ENCODE data around the gene NHLRC4.

NHLRC4 gene

DNA sequence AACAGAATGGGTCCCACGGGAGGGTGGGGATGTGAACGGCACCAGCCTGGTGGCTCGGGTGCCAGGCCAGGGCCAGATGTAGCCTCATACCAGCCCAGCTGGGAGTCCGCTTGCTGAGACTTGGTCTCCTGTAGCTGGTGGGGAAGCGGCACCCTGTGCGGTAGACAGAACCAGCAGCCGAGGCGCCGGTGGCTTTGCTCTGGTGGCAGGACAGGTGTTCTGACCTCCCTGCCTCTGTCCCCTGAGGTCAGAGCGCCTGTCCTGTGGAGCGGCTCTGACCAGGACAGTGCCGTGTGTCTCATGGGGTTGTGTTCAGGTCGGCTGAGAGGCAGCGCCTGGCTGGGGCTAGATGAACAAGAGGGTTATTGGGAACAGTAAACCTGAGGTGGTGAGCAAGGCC, 43.2 kb downstream of the NHLRC4 start:
- Histone ChIP-seq H3K9me2 (replicated peaks; ENCODE audit: control insufficient read depth, low read length) (no peaks in the 10 kb centered on the region), H3K4me3 (ENCODE audit: low read length) (no peak overlapping the region), H3K4me1 (ENCODE audit: control insufficient read depth, low read length) (no peaks in the 10 kb centered on the region), H3K36me3 (ENCODE audit: control insufficient read depth, low read length) (no peaks in the 10 kb centered on the region), H3K27me3 (ENCODE audit: control insufficient read depth, low read length) (no peaks in the 10 kb centered on the region), H3K4me2 (ENCODE audit: low read length) (no peak overlapping the region), H3F3A (ENCODE audit: control insufficient read depth, insufficient read depth) (no peaks in the 10 kb centered on the region), H3K27ac (ENCODE audit: low read depth, low read length) (no peak overlapping the region), H4K20me1 (ENCODE audit: control insufficient read depth, insufficient read depth, low read depth, low read length) (no peaks in the 10 kb centered on the region), H3K9me3 (ENCODE audit: control insufficient read depth, insufficient read depth, low read length) (peaks cover 10% of the 10 kb centered on the region; the same call in 1 of the 2 replicates), H3K79me2 (ENCODE audit: control insufficient read depth, low read length) (peaks cover 7% of the 10 kb centered on the region; the same call in 1 of the 2 replicates)
- no peak for TF ChIP-seq EZH2phosphoT487 (IDR thresholded peaks at IDR 0.05; ENCODE audit: borderline replicate concordance, low read length)

DNA sequence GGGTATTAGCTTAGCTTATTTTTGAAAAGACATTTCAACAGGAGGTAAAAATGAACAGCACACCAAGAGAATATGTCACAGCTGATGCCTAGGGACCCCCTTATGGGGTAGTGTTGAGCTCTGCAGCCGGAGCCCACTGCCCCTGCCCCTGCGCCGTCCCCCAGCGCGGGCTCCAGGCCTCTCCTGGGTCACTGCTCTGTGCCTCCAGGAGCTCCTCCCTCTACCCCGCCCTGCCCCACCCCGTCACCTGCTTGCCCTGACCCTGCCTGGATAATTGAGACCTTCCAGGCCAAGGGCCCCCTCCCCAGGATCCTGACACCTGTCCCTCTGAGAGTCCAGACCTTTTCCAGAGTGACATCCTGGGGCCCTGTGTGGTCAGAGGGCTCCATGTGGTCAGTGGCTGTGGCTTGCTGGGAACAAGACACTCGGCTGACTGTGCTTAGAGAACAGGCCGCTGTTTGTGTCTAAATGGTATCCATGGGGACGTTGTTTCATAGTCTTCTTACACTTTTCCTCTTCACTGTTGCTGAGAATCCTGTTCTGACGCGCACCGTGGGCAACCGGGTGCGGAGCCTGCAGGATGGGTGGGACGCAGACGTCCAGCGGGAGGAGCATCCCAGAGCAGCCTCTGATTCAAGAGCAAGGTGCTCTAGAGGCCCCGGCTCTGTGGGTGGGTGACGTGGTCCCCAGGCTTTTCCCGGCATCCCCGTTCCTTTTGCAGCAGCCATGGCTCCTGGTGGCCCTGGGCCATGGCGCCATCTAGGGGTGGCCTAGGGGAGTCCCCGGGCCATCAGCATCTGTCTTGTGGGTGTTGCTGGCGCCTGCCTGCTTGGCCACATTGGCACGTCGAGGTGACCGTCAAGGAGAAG, 43.9 kb downstream of the NHLRC4 start:
- Histone ChIP-seq H3K27ac (ENCODE audit: low read depth, low read length) (no peak overlapping the region), H3K79me2 (ENCODE audit: control insufficient read depth, low read length) (0 out of 2 replicates have a peak, but pooled peaks cover 3% of the 10 kb centered on the region), H3K27me3 (ENCODE audit: control insufficient read depth, low read length) (no peaks in the 10 kb centered on the region), H3K4me3 (ENCODE audit: low read length) (no peak overlapping the region), H3K36me3 (ENCODE audit: control insufficient read depth, low read length) (no peaks in the 10 kb centered on the region), H3F3A (ENCODE audit: control insufficient read depth, insufficient read depth) (no peaks in the 10 kb centered on the region), H4K20me1 (ENCODE audit: control insufficient read depth, insufficient read depth, low read depth, low read length) (no peaks in the 10 kb centered on the region), H3K4me1 (ENCODE audit: control insufficient read depth, low read length) (no peaks in the 10 kb centered on the region), H3K9me2 (replicated peaks; ENCODE audit: control insufficient read depth, low read length) (no peaks in the 10 kb centered on the region), H3K4me2 (ENCODE audit: low read length) (no peak overlapping the region), H3K9me3 (ENCODE audit: control insufficient read depth, insufficient read depth, low read length) (peaks cover 7% of the 10 kb centered on the region; the same call in 1 of the 2 replicates)
- no peak for TF ChIP-seq EZH2phosphoT487 (IDR thresholded peaks at IDR 0.05; ENCODE audit: borderline replicate concordance, low read length)
- TF ChIP-seq, protein P1, sequence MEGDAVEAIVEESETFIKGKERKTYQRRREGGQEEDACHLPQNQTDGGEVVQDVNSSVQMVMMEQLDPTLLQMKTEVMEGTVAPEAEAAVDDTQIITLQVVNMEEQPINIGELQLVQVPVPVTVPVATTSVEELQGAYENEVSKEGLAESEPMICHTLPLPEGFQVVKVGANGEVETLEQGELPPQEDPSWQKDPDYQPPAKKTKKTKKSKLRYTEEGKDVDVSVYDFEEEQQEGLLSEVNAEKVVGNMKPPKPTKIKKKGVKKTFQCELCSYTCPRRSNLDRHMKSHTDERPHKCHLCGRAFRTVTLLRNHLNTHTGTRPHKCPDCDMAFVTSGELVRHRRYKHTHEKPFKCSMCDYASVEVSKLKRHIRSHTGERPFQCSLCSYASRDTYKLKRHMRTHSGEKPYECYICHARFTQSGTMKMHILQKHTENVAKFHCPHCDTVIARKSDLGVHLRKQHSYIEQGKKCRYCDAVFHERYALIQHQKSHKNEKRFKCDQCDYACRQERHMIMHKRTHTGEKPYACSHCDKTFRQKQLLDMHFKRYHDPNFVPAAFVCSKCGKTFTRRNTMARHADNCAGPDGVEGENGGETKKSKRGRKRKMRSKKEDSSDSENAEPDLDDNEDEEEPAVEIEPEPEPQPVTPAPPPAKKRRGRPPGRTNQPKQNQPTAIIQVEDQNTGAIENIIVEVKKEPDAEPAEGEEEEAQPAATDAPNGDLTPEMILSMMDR (IDR thresholded peaks at IDR 0.05; ENCODE audit: low read depth, low read length, poor library complexity, severe bottlenecking) = peak; percentile 86

DNA sequence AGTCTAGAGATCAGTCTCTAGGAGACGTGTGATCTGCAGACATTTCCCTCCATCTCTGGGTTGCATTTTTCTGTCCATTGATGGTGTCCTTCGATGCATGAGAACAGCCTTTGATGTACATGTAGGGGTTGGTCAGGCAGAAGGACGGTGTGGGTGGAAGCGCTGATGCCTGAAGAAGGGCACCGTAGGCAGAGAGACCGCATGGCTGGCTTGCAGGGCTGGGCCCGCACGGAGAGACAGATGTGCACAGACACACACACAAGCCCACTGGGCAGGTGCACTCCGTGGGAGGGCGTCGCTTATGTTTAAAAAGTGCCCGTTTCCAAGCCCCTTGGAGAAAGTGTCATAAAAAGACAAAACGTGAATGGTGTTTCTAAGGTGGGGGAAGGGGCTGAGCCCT, 48.3 kb downstream of the NHLRC4 start:
- Histone ChIP-seq H3F3A (ENCODE audit: control insufficient read depth, insufficient read depth) (no peaks in the 10 kb centered on the region), H3K4me3 (ENCODE audit: low read length) (no peak overlapping the region), H3K27me3 (ENCODE audit: control insufficient read depth, low read length) (no peaks in the 10 kb centered on the region), H3K4me2 (ENCODE audit: low read length) (no peak overlapping the region), H3K9me3 (ENCODE audit: control insufficient read depth, insufficient read depth, low read length) (no peaks in the 10 kb centered on the region), H3K9me2 (replicated peaks; ENCODE audit: control insufficient read depth, low read length) (no peaks in the 10 kb centered on the region), H3K79me2 (ENCODE audit: control insufficient read depth, low read length) (no peaks in the 10 kb centered on the region), H3K36me3 (ENCODE audit: control insufficient read depth, low read length) (no peaks in the 10 kb centered on the region), H3K27ac (ENCODE audit: low read depth, low read length) (no peak overlapping the region), H3K4me1 (ENCODE audit: control insufficient read depth, low read length) (no peaks in the 10 kb centered on the region), H4K20me1 (ENCODE audit: control insufficient read depth, insufficient read depth, low read depth, low read length) (no peaks in the 10 kb centered on the region)
- TF ChIP-seq EZH2phosphoT487 (IDR thresholded peaks at IDR 0.05; ENCODE audit: borderline replicate concordance, low read length) = no peak
- TF ChIP-seq, protein P1 (IDR thresholded peaks at IDR 0.05; ENCODE audit: low read depth, low read length, poor library complexity, severe bottlenecking) = no peak
